ENCODE data around the gene TANK.
A peak's percentile ranks its signal among the peaks of the same experiment; 100 is the strongest.

Gene TANK

DNA sequence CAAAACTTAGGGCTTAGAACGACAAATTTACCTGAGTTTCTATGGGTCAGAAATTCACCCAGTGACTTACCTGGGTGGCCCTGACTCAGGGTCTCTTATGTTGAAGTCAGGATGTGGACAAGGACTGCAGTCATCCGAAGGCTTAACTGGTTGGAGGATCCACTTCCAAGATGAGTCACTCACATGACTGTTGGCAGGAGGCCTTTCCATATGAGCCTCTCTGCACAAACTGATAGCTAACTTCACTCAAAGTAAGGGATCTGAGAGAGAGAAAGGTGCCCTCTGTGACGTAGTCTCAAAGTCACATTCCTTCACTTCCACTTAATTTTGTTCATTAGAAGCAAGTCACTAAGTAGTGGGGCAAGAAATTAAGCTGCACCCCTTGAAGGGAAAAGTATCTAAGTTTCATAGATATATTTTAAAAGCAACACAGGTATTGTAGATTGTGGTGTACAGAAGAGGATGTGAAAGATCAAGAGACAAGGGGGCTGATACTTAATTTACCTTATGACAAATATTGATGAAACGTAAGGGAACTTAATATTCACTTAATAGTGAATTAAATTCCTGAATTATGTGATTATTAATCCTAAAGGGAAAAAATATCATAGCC, 48.4 kb downstream of the TANK start:
- TF ChIP-seq POLR2A (IDR thresholded peaks at IDR 0.05; ENCODE audit: low read depth, low read length), result no peak
- FAIRE-seq (peak; percentile 97), DNase-seq (ENCODE audit: insufficient read length, low spot score) (no peak)

- TF ChIP-seq POLR2A (IDR thresholded peaks at IDR 0.05; ENCODE audit: low read depth, low read length), result no peak
- DNase-seq (ENCODE audit: insufficient read length, low spot score) (no peak), FAIRE-seq (no peak)
These were observed 49.7 kb downstream of the TANK start for GRCh38 chr2:161209902-161210301.

DNA sequence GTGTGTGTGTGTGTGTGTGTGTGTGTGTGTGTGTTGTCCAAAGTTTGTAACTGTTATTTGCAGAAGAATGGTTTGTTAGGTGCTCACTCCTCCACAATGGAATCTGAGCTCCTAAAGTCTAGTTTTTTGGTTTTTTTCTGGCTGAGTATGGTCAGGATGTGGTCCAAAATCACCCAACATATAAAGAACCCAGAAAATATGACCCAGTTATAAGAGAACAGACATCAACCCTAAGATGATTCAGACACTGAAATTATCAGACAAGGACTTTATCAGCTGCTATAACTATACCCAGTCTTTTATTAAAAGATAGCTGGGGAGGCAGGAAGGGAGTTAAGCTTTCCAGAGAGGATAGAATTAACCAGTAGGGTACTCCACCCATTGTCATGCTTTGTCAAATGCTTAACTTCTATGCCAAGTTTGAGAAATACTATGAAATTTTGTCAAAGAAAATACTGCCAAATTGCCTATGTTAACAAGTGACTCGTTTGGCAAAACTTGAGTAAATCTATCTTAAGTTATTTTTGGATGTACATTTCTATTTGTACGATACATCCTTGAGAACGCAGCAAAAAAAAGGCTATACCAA, 57.5 kb downstream of the TANK start:
- DNase-seq (ENCODE audit: insufficient read length, low spot score) (no peak), FAIRE-seq (no peak)
- no peak for TF ChIP-seq POLR2A (IDR thresholded peaks at IDR 0.05; ENCODE audit: low read depth, low read length)

DNA sequence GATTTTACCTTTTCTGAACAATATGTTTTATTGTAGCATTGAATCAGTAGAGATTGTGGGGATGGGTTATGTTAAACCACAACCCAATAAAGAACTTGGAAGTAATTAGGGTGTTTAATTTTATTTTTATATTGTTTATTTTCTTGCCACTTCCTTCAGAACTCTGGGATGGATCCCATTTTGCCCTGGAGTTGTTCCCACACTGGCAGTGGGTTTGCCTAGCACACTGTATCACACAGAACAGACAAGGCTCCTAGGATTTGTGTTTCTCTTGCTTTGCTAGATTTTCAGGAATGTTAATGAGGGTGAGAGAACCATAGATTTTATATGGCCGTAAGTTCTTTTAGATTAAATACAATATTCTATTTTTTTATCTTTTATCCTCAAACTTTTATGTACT, 59.0 kb downstream of the TANK start:
- no peak for FAIRE-seq

DNA sequence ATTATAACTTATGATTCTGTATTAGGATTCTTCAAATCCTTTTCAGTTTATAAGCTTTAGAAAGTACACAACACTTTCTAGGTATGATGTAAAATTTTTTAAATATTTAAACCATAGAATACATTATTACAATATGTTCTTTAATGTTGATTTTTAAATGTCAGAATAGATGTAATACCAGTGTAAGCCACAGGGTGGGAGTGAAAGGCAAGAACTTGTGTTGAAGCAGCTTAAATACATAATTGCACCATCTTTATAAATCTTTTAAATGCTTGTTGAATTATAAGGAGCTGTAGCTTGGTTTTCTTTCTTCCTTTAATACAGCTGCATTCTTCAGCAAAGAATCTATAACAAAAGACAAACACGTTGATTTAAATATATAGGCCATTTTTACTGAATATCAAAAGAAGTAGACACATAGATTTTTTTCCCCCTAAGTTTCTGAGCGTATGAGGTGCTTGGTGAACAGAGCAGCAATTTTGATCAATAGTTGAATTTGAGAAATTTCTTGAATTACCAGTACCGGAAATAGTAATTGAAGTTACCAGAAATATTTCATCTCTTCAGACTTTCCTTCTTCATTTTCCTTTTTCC, 63.0 kb downstream of the TANK start:
- FAIRE-seq, result peak; percentile 50
- no peak for TF ChIP-seq POLR2A (IDR thresholded peaks at IDR 0.05; ENCODE audit: low read depth, low read length)
- DNase-seq (ENCODE audit: insufficient read length, low spot score), result no peak

More for the DNA sequence above, 59.0 kb downstream of the TANK start:
- no peak for DNase-seq (ENCODE audit: insufficient read length, low spot score)
- no peak for TF ChIP-seq POLR2A (IDR thresholded peaks at IDR 0.05; ENCODE audit: low read depth, low read length)

- no peak for DNase-seq (ENCODE audit: insufficient read length, low spot score)
- peak; percentile 68 for FAIRE-seq
- no peak for TF ChIP-seq POLR2A (IDR thresholded peaks at IDR 0.05; ENCODE audit: low read depth, low read length)
These were observed 68.4 kb downstream of the TANK start for GRCh38 chr2:161228511-161229240.

DNA sequence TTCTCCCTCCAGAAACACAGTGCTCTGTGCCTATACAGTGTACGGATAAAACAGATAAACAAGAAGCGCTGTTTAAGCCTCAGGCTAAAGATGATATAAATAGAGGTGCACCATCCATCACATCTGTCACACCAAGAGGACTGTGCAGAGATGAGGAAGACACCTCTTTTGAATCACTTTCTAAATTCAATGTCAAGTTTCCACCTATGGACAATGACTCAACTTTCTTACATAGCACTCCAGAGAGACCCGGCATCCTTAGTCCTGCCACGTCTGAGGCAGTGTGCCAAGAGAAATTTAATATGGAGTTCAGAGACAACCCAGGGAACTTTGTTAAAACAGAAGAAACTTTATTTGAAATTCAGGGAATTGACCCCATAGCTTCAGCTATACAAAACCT, 70.7 kb downstream of the TANK start:
- TF ChIP-seq POLR2A (IDR thresholded peaks at IDR 0.05; ENCODE audit: low read depth, low read length), result no peak
- DNase-seq (ENCODE audit: insufficient read length, low spot score), result no peak
- FAIRE-seq, result no peak

GRCh38 chr2:161232571-161232970, 72.3 kb downstream of the TANK start:
- FAIRE-seq (no peak), DNase-seq (ENCODE audit: insufficient read length, low spot score) (no peak)
- TF ChIP-seq POLR2A (IDR thresholded peaks at IDR 0.05; ENCODE audit: low read depth, low read length), result no peak

DNA sequence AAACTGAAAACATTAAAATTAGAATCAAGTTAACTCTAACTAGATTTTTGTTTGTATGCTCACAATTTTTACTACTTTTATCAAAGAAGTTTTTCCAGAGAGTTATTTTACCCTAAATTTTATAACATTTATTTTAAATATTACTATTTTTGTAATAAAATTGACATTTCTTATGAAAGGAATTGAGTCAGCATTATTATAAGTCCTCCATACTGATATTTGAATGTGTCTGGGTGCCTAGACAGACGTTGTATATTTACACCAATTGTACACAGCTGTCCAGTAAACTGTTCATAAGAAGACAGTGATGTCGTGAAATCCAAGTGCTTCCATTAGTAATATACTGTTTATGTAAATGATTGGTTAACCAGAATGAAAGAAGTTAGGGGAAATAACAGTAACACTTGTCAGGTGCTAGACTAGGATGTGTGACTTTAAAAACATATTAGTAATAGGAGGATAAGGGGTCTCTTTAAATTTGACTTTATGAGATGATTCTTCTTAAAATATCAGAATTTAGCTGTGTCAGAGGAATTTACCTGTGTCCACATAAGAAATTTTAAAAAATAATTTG, 73.7 kb downstream of the TANK start:
- no peak for DNase-seq (ENCODE audit: insufficient read length, low spot score)
- no peak for TF ChIP-seq POLR2A (IDR thresholded peaks at IDR 0.05; ENCODE audit: low read depth, low read length)
- FAIRE-seq, result no peak

GRCh38 chr2:161234627-161235026, 74.4 kb downstream of the TANK start:
- FAIRE-seq (no peak), DNase-seq (ENCODE audit: insufficient read length, low spot score) (no peak)
- TF ChIP-seq POLR2A (IDR thresholded peaks at IDR 0.05; ENCODE audit: low read depth, low read length), result no peak

GRCh38 chr2:161237392-161238264, 77.4 kb downstream of the TANK start:
- TF ChIP-seq POLR2A (IDR thresholded peaks at IDR 0.05; ENCODE audit: low read depth, low read length), result no peak
- peak; percentile 38 for DNase-seq (ENCODE audit: insufficient read length, low spot score)
- FAIRE-seq, result no peak

- no peak for DNase-seq (ENCODE audit: insufficient read length, low spot score)
- FAIRE-seq, result no peak
- no peak for TF ChIP-seq POLR2A (IDR thresholded peaks at IDR 0.05; ENCODE audit: low read depth, low read length)
These were observed 78.0 kb downstream of the TANK start for GRCh38 chr2:161238265-161238559.

- no peak for FAIRE-seq
- TF ChIP-seq POLR2A (IDR thresholded peaks at IDR 0.05; ENCODE audit: low read depth, low read length), result no peak
- DNase-seq (ENCODE audit: insufficient read length, low spot score), result peak; percentile 14
These were observed 78.5 kb downstream of the TANK start for GRCh38 chr2:161238560-161239325.

Data from H54 (cell line).